HG03432 (cell line): ENCODE data around the gene MTFR1L.

Experiments used
- ATAC-seq: cut with Tn5 transposase; IDR thresholded peaks from one replicate; pipeline ENCODE4 v1.9.1; 2021; ENCODE audit warnings: mild to moderate bottlenecking, moderate library complexity; ENCODE audit not compliant: unreplicated experiment

The MTFR1L gene

DNA sequence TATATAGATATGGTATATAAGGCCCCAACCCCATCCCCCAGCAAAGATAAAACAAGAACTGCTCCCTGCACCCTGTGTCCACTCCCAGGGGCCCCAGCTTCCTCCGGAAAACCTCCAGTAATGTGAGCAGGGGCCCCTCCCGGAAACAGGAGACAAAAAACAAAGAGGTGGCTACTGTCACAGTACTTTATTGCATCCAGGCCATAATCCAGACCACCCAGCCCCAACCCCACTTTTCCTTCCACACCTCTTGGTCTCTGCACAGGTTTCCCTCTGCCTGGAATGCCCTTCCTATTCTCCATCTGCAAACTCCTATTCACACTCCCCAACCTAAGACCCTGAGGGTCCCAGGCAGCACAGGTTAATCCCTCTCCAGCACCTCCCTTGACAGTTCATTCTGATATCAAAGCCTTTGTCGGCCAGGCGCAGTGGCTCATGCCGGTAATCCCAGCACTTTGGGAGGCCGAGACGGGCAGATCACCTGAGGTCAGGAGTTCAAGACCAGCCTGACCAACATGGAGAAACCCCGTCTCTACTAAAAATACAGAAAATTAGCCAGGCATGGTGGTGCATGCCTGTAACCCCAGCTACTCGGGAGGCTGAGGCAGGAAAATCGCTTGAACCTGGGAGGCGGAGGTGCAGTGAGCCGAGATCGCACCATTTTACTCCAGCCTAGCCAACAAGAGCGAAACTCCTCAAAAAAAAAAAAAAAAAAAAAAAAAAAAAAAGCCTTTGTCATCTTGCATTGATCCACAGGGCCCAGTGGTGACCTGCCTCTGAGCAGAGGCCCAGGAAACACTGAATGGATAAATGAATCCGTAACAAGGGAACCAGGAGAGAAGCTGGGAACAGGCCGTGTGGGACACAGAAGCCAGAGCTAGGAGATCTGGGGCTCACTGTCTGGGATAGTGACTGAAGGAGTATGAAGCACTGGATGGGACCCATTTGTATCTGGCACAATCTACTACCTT, 41.8 kb downstream of the MTFR1L start:
- no peak for ATAC-seq

DNA sequence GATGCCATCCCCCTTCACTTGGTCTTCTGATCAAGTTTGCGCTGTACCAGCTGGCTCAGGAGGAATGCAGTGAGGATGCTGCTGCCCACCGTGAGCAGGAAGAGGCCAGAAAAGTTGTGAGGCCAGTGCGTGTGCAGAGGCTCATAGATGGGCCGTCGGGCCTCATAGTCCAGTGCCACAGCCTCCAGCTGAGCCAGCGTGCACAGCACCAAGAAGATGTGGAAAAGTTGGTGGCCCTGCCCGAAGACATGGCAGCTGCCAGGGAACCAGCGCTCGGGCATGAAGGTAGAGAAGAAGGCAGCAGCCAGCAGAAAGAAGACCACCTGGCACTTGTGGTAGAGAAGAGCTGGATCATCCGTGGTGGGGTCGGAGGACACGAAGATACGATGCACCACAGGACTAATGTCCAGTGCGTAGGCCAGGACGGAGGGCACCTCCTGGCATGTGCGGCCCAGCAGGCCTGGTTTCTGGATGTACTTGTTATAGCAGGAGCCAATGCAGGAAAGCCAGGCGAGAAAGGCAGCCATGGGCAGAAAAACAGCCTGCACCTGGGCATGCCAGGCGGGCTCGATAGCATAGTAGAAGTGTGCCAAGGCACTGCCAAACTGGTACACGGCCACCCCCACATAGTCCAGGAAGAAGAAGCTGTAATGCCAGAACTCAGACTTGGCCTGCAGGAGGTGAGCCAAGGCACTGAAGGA, 43.2 kb downstream of the MTFR1L start:
- no peak for ATAC-seq

DNA sequence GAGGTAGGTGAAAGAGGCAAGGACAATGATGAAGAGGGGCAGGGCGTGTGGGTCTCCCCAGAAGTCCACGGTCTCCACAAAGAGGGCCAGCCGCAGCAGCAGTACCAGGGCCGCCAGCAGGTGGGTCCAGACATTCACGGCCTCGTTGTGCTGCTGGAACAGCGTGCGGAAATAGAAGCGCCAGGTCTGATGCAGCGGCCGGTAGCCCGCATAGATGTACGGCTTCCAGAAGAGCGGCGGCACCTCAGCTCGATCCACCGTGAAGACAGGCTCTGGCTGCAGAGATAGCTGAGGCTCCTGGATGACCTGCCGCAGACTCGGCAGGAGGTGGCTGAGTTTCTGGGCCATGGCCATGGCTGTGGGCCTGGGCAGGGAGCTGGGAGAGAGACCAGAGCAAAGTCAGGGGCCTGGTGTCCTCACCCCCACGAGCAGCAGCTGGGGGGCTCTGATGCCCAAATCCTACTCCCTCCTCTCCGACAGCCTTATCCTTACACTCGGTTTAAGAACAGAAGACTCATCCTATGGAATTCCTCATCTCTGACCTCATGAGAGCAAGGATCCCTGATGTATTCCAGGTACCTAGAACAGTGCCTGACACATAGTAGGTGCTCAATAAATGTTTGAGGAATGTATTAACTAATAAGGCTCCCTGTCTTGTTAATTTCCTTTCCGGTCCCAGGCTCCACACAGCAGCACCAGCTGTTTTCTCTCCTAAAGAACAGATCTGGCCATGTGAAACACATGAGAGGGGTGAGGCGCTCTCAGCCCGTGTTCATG, 43.9 kb downstream of the MTFR1L start:
- no peak for ATAC-seq

DNA sequence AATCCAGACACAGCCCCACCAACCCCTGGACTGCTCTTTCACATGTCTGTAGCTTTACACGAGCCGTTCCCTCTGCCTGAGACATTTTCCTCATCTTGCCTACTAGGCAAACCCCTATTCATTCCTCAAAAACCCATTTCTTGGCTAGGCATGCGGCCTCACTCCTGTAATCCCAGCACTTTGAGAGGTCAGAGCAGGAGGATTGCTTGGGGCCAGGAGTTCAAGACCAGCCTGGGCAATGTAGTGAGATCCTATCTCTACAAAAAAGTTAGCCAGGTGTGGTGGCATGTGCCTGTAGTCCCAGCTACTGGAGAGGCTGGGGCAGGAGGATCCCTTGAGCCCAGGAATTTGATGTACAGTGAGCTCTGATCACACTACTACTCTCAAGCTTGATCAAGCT, 44.7 kb downstream of the MTFR1L start:
- no peak for ATAC-seq

DNA sequence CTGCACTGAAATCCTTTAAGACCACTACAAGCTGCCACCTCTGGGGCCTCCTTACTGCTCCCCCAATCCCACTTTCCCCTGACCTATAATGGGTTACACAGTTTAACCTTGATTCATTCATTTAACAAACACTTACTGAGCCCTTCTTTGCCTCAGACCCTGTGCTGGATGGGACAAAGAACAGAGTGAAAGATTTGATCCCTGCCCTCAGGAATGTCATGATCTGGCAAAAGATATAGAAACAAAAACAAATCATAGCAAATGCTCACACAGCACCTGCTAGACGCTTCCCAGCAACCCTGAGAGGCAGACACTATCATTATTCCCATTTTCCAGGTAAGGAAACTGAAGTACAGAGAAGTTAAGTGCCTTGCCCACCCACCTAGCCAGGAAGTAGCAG, 46.5 kb downstream of the MTFR1L start:
- no peak for ATAC-seq

DNA sequence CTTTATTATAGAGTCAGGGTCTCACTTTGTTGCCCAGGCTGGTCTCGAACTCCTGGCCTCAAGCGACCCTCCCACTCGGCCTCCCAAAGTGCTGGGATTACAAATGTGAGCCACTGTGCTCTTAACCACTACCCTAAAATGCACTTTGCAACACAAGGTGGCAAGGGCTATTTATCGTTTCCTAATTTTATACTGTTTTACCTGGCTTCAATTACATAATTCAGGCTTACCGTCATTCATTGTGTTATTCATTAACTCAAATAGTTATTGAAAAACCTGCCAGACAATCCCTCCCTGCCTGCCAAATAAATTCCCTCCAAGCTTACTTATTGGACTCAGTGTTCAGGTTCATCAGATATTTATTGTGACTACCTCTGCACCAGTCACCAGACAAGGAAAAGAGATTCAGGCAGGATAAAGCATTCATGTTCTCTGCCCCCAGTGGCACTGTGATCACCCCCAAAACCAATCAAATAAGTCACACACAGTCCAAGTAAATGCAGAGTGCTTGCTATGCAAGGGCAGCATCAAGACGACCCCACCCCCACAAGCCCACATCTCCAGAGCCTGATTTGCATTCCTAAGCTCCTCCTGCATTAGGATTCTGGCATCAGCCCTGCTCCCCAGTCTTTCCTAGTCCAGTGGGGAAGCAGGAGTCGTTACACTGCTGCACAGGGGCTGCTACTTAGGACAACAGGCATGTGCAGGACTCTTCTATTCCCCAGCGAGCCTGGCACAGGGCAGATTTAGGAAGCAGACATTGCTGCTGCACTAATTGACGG, 47.6 kb downstream of the MTFR1L start:
- ATAC-seq = no peak

DNA sequence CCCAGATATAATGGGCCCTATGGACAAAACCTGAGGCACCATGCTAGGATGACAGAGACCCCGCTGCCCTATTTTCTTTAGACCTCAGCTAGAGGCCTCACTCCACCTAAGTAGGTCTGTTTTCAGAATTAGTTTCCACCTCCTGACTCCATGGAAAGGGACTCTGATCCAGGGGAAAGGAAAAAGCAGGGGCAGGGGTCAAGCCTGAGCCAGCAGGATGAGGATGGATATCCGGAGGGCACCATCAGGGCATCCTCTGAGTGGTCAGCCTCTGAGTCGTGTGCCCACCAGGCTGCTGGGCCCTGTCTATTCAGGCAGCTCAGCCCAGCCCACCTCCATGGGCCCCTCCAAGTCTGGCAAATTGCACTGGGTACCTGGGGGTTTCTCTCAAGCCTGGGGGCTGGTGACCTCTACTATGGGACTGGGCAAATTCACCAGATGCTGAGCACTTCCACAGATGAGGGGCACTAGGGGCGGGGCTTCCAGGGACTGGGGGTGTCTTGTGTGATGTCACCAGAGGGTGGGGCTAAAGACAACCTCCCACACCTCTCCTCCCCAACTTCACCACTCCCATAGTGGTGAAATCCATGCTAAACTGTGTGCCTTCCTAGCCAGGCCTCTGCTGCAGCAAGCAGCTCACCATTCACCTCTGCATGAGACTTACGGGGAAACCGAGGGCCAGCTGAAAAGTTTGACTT, 50.3 kb downstream of the MTFR1L start:
- no peak for ATAC-seq

DNA sequence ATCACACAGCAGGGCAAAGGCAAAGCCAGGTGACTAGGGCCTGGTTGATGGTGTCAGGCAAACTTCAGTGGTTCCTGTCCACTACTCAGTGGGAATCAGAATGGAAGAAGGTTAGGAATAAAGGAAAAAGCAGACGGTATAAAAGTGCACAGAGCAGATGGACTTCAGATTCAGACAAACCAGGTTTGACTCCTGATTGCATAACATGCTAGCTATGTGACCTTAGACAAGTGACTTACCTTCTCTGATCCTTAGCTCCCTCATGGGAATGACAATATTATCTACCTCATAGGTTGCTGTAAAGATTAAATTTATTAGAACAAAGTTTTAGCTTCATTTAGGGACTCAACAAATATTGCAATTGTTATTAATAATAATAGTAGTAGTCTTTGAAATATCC, 50.9 kb downstream of the MTFR1L start:
- ATAC-seq = no peak

DNA sequence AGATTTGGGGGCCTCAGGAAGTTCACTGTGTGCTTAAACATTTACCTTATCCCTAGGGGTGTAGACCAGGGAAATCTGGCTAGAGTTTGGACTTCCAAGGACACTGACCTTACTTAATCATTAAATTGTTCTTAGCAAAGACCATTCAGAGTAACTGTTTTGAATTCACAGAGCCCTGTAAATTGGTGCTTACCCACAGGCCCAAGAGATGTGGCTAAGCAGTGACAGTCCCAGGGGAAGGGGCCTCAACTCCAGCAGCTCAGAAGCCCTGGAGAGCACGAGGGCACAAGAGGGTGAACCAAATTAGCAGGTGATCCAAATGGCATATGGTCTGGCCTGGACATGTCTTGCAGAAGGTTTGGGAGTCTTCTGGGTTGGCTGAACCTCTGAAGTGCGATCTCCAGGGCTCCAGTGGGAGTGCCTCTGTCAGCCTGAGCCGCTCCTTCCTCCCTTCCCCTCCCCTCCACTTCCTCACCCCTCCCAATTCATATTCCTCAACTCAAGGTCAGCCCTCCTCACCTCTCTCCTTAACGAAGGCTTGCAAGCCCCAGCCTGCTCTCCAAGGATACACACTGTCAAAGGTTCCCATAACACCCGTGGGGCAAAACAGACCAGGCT, 51.4 kb downstream of the MTFR1L start:
- no peak for ATAC-seq

DNA sequence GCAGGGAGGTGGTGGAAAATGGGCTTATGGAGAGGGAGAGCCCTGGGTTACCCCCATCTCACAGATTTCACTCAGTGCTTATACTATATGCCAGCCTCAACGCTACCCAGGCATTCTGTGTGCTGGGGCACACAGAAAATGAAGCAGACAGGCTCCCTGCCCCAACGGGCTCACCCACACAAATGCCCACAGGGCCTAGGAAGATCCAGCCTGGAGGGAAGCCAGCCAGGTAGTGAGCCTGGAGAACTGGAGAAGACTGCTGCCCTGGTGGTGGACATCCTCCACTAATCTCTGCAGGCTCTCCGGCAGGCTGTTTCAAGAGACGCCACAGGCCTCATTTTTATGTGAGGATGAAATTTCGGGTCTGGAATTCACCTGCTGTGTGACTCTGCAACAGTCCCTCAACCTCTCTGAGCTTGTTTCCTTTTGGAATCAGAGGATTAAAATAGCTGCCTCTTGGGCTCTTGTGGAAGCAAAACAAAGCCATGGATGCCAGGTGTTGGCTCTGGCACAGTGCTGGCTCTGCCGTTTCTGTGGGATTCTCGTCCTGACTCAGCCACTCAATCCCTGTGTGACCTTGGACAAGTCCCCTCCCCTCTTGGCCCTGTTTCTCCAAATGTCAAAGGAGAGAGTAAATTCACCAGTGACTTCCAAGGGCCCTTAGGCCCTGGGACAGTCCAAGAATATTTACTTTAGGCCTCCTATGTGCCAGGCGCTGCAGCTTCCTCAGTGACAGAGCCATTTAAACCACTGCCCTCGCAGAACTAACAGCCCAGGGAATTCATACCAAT, 52.1 kb downstream of the MTFR1L start:
- no peak for ATAC-seq

DNA sequence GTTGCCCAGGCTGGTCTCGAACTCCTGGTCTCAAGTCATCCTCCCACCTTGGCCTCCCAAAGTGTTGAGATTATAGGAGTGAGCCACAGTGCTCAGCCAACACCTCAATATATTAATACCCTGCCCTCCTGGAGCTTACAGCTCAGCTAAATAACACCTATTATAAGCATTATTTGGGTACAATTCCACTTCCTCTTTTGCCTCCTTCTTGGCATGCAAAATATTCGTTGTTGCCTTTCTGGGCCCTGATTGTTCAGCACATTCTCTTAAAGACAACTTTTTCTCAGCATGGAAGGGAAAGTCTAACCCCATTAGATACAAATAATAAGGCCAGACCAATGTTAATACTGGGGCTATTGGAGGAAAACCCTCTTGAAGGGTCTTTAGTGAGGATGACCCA, 53.0 kb downstream of the MTFR1L start:
- ATAC-seq = no peak

DNA sequence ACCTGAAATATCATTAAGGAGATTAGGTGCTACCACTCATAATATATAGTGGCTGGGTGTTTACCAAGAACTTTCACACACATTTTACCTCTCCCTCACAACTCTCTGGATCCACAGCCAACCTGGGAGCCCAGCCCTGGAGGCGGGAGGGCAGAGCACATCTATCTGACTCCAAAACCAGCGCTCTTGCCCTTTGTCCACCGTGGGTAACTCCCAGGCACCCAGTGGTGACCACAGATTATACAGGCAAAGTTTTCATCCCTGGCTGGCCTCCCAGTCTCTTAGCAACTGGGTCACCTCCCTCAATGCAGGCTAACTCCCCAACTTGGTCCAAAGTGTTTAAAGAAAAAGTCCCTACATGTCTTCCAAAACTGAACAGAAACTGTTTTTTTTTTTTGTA, 53.4 kb downstream of the MTFR1L start:
- no peak for ATAC-seq

DNA sequence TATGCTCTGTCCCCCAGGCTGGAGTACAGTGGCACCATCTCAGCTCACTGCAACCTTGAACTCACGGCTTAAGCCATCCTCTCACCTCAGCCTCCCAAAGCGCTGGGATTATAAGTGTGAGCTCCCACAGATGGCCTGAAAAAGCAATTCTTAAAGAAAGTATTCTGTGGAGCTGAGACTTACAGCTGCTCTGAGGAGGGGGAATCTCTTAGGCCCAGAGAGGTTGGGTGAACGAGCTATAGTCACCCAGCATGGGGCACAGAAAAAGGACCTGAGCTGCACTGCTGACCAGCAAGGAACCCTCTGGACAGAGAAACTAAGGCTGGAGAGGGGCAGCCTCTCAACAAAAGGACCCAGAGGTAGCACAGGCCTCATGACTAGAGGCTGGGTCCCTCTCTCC, 54.5 kb downstream of the MTFR1L start:
- no peak for ATAC-seq

DNA sequence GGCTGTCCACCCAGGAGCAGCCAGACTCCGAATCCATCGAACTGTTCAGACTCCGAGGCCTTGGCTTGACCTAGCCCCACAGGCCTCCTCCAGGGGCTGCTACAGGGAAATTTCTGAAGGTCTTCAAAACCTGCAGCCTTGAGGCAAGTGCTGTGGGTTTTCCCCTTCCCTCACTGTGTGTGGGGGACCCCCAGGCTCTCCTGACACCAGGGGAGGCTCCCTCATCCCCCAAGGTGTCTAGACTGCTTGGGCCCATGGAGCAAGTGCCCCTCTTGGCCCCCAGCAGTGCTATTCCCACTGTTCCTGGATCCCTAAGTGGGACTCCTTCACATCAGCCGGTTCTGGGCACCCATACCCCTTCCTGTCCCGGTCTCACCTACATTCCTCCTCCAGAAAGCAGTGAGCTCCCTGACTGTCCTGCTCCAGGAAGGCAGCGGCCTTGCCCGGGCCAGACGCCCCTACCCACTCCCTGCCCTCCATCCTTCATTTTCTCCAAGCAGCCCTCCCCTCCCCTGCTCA, 54.9 kb downstream of the MTFR1L start:
- no peak for ATAC-seq

DNA sequence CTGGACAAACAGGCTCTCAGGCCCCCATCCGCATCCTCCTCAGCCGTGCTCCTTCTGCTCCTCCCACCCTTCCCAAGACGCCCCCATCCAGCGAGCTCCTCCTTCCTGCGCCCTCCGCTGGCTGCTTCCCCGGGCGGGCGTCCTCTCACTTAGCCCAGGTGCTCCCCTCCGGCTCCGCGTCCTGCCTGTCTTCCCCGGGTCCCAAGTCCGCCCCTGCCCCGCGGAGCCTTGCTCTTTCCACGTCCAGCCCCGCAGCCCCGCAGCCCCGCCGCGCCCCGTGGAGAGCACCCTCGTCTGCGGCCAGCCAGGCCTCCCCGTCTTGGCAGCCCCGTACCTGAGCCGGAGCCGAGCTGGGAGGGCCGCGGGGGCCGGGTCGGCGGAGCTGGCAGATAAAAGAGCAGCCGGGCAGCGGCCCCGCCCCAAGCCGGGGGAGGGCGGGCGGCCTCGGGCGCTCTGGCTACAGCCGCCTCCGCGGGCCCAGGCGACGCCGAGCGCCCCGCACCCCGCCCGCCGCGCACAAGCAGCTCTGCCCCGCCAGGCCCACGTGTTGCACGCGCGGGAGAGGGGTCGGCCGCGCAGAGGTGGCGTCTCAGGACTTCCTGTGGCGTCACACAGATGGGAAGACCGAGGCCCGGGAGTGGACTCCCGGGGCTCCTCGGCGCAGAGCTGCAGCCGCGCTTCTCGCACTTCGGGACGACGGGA, 55.6 kb downstream of the MTFR1L start, which contains the start of gene PAQR7:
TSS of gene PAQR7 (minus strand) at position 555 of the 702 bp plus-strand sequence. CDS start 11,869 bp downstream, outside the sequence.
- ATAC-seq = peak; percentile 71

DNA sequence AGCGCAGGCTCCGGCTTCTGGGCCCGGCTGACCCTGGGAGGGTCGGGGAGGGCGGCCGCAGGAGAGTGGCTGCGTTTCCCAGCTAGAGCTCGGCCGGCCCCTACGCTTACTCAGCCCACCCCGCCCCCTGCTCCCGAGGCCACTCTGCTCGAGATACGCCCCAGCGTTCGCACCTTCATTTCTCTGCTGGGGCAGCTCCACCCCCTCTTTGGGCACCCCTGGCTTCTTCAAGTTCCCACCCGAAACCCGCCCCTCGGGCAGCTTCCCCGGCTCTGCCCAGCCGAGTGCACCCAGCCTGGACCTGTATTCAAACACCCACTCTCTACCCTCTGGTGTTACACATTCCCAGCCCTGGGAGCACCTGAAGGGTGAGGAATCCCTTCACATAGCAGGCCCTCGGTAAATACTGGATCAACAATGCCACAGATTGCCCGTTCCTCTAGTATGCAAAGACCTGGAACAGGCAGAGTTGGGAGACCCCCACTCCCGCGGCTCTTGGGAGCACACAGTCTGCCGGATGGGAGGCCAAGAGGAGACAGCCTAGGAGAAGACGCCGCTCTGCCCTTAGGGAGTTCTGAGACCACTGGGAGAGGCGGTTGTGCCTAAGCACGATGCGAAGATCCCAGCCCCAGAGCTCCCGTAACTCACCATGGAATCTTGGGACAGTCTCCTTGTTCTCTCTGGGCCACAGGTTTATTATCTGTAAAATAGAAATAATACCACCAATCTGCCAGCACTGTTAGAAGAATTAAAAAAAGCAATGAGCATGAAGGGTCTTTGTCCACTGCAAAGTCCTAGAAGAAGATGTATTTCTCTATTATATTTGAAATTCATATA, 56.3 kb downstream of the MTFR1L start:
- ATAC-seq = peak; percentile 23

DNA sequence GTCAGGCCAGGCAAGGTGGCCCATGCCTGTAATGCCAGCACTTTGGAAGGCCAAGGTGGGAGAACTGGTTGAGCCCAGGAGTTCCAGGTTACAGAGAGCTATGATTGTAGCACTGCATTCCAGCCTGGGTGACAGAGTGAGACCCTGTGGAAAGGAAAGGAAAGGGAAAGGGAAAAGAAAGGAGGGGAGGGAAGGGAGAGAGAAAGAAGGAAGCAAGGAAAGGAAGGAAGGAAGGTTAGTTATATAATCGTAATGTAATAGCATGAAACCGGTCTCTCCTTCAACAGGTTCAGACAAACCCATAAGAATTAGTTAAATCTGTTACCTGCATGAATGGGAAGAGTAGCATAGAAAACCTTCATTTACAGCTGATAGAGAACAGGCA, 56.9 kb downstream of the MTFR1L start:
- no peak for ATAC-seq
